Panc1 (cell line): ENCODE results near the gene CDK14. TPM values are rescaled to one million over a fixed set of nuclear protein-coding genes. Genes with fewer than 3 reads are reported as not detected.
A peak's percentile ranks its signal among the peaks of the same experiment; 100 is the strongest.
"Not testable (repeated sequence)": the region's sequence is repeated elsewhere in the genome, so short reads cannot be mapped to it uniquely, and the experiment has no call there.

Experiments used
- ATAC-seq: fragments of 200-7000 bp; cut with Tn5 transposase; 2 replicates; pipeline ENCODE4 v1.9.1; 2020; ENCODE audit warnings: mild to moderate bottlenecking, moderate library complexity
- BruUV-seq: library from RNA; stranded (reverse); fragments of 400-500 nt; replicated peaks from 2 replicates; lab custom pipeline; 2021; lab: Mats Ljungman, UMichigan
- CTCF ChIA-PET: fragments of 300-600 bp; sonication (Branson Sonifier 250); formaldehyde crosslinking; loops from one replicate; lab custom pipeline; 2022; ENCODE audit warnings: antibody characterized with exemption; lab: Charles Lee
- POLR2A ChIA-PET: fragments of 300-600 bp; sonication (Branson Sonifier 250); formaldehyde crosslinking; loops from one replicate; lab custom pipeline; 2022; ENCODE audit warnings: antibody characterized with exemption; lab: Charles Lee
- DNase-seq: peaks from one replicate; pipeline ENCODE4 v3.0.0-alpha.2; 2010; ENCODE audit warnings: low read depth, low spot score
- H3K27ac ChIP-seq: 2 replicates; pipeline ENCODE4 v1.5.1; 2011; ENCODE audit warnings: mild to moderate bottlenecking, low read length, inconsistent platforms
- H3K27me3 ChIP-seq: fragments of 200-500 bp; sonication (Bioruptor generic); 2 replicates; pipeline ENCODE4 v1.6.0; 2014; ENCODE audit warnings: low read length, inconsistent platforms; ENCODE audit not compliant: control insufficient read depth, insufficient read depth
- H3K36me3 ChIP-seq: fragments of 200-500 bp; sonication (Bioruptor generic); 2 replicates; pipeline ENCODE4 v1.5.1; 2014; ENCODE audit warnings: inconsistent platforms, mild to moderate bottlenecking, low read length, moderate library complexity; ENCODE audit not compliant: control insufficient read depth, insufficient read depth
- H3K4me1 ChIP-seq: 2 replicates; pipeline ENCODE4 v1.5.1; 2011; ENCODE audit warnings: inconsistent platforms, mild to moderate bottlenecking, low read length, moderate library complexity; ENCODE audit not compliant: control insufficient read depth, insufficient read depth
- H3K4me3 ChIP-seq, 2 experiments: 2 replicates each; pipeline ENCODE4 v1.5.1; 2011 to 2012; ENCODE audit warnings: low read depth in 2 of 2, low read length in 2 of 2, mild to moderate bottlenecking in 2 of 2, inconsistent platforms in 1 of 2, moderate library complexity in 1 of 2
- H3K9me3 ChIP-seq: fragments of 200-500 bp; sonication (Bioruptor generic); 2 replicates; pipeline ENCODE4 v1.5.1; 2014; ENCODE audit warnings: low read depth, mild to moderate bottlenecking, inconsistent platforms, low read length, moderate library complexity; ENCODE audit not compliant: control insufficient read depth, insufficient read depth
- SIN3A ChIP-seq: IDR thresholded peaks from 2 replicates; pipeline ENCODE4 v1.6.1; 2012; ENCODE audit warnings: low read depth, mild to moderate bottlenecking, low read length, moderate library complexity, borderline replicate concordance; ENCODE audit not compliant: insufficient read depth
- in situ Hi-C: cut with HindIII; loops from 2 replicates; pipeline ENCODE4 v1.10.0; 2016; ENCODE audit warnings: low sequenced_read_pairs, low pct_unique_long_range_greater_than_20kb
- intact Hi-C: fragments of 100-400 bp; cut with micrococcal nuclease; formaldehyde crosslinking; loops from one replicate; pipeline ENCODE4 v1.10.0; 2022; ENCODE audit not compliant: unreplicated experiment
- total RNA-seq: library from RNA; stranded (reverse); gene quantifications from one replicate; pipeline ENCODE4 v1.2.1, GENCODE V29; 2021; ENCODE audit not compliant: unreplicated experiment
- TF ChIP-seq, protein P1 (sequence below), 2 experiments: IDR thresholded peaks; 2 replicates each; pipeline ENCODE4 v1.6.1; 2011 to 2012; ENCODE audit warnings: low read depth in 2 of 2, control low read depth in 1 of 2, low read length in 1 of 2, mild to moderate bottlenecking in 1 of 2, moderate library complexity in 1 of 2; ENCODE audit not compliant: insufficient read depth in 1 of 2
- TF ChIP-seq, protein P2 (sequence below): fragments of 450-650 bp; IDR thresholded peaks from 2 replicates; pipeline ENCODE4 v1.5.1; 2017; ENCODE audit warnings: mild to moderate bottlenecking

CDK14 gene
- total RNA-seq, 1 experiment from 2014 or later, result 3.0 TPM

DNA sequence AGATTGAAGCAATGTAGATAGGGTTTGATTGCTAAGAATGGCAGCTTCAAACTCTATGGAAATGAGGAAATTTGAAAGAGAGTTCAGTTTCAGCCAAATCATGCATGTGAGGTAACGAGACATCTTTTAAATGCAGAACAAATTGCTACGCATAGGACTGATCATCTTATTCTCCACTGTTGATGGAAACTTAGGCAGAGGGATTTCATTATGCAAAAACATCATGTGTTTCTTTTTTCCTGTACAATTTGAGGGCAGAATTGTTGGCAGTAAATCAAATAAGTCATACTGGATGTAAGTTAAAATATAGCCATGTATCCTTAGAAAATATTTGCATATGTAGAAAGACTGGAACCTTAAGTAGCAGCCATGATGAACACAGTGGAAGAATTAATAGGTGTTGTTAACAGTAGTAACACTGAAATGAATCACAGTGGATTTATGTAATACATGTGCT, 327.4 kb downstream of the CDK14 start:
- no peaks in the 10 kb centered on the region for H3K4me1 ChIP-seq
- intact Hi-C loops (no loop called here), in situ Hi-C loops (no loop called here)
- no peak overlapping the region for H3K27ac ChIP-seq
- no TSS peak for BruUV-seq
- H3K36me3 ChIP-seq, result no peaks in the 10 kb centered on the region
- H3K4me3 ChIP-seq, result no peak overlapping the region
- ChIA-PET POLR2A (no interaction called here), CTCF (no interaction called here)
- H3K27me3 ChIP-seq, result no peaks in the 10 kb centered on the region
- TF ChIP-seq, protein P1, sequence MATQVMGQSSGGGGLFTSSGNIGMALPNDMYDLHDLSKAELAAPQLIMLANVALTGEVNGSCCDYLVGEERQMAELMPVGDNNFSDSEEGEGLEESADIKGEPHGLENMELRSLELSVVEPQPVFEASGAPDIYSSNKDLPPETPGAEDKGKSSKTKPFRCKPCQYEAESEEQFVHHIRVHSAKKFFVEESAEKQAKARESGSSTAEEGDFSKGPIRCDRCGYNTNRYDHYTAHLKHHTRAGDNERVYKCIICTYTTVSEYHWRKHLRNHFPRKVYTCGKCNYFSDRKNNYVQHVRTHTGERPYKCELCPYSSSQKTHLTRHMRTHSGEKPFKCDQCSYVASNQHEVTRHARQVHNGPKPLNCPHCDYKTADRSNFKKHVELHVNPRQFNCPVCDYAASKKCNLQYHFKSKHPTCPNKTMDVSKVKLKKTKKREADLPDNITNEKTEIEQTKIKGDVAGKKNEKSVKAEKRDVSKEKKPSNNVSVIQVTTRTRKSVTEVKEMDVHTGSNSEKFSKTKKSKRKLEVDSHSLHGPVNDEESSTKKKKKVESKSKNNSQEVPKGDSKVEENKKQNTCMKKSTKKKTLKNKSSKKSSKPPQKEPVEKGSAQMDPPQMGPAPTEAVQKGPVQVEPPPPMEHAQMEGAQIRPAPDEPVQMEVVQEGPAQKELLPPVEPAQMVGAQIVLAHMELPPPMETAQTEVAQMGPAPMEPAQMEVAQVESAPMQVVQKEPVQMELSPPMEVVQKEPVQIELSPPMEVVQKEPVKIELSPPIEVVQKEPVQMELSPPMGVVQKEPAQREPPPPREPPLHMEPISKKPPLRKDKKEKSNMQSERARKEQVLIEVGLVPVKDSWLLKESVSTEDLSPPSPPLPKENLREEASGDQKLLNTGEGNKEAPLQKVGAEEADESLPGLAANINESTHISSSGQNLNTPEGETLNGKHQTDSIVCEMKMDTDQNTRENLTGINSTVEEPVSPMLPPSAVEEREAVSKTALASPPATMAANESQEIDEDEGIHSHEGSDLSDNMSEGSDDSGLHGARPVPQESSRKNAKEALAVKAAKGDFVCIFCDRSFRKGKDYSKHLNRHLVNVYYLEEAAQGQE (IDR thresholded peaks at IDR 0.05; ENCODE audit: insufficient read depth in 1 of 2, low read depth in 2 of 2, low read length in 1 of 2), result no peak
- no peak for TF ChIP-seq SIN3A
- TF ChIP-seq, protein P2, sequence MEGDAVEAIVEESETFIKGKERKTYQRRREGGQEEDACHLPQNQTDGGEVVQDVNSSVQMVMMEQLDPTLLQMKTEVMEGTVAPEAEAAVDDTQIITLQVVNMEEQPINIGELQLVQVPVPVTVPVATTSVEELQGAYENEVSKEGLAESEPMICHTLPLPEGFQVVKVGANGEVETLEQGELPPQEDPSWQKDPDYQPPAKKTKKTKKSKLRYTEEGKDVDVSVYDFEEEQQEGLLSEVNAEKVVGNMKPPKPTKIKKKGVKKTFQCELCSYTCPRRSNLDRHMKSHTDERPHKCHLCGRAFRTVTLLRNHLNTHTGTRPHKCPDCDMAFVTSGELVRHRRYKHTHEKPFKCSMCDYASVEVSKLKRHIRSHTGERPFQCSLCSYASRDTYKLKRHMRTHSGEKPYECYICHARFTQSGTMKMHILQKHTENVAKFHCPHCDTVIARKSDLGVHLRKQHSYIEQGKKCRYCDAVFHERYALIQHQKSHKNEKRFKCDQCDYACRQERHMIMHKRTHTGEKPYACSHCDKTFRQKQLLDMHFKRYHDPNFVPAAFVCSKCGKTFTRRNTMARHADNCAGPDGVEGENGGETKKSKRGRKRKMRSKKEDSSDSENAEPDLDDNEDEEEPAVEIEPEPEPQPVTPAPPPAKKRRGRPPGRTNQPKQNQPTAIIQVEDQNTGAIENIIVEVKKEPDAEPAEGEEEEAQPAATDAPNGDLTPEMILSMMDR, result no peak
- DNase-seq (no peak), ATAC-seq (no peak)
- no peaks in the 10 kb centered on the region for H3K9me3 ChIP-seq

DNA sequence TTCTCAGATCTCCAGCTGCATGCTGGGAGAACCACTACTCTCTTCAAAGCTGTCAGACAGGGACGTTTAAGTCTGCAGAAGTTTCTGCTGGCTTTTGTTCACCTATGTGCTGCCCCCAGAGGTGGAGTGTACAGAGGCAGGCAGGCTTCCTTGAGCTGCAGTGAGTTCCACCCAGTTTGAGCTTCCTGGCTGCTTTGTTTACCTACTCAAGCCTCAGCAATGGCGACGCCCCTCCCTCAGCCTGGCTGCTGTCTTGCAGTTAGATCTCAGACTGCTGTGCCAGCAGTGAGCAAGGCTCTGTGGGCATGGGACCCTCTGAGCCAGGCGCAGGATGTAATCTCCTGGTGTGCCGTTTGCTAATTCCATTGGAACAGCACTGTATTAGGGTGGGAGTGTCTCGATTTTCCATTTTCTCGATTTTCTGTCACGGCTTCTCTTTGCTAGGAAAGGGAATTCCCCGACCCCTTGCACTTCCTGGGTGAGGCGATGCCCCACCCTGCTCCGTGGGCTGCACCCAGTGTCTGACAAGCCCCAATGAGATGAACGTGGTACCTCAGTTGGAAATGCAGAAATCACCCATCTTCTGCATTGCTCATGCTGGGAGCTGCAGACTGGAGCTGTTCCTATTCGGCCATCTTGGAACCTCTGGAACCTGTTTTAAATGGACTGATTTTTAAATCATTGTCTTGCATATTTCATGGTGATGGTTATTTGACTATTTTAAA, 332.7 kb downstream of the CDK14 start:
- TF ChIP-seq, protein P2, result peak; percentile 23; the same call in 1 of the 2 replicates
- H3K27me3 ChIP-seq, intact Hi-C loops, CTCF ChIA-PET, H3K27ac ChIP-seq, DNase-seq, H3K9me3 ChIP-seq, POLR2A ChIA-PET, ATAC-seq, BruUV-seq, in situ Hi-C loops, H3K4me1 ChIP-seq, H3K36me3 ChIP-seq: not testable (repeated sequence)
- peak overlapping the region in 1 of 2 experiments; percentile 19; a peak in 1 of 4 replicates for H3K4me3 ChIP-seq
